CD14-positive monocyte (primary cell): Measurements from ENCODE around the gene SLC47A1. TPM values are rescaled to one million over a fixed set of nuclear protein-coding genes. Genes with fewer than 3 reads are reported as not detected.

Experiments
- DNase-seq, 3 donors: peaks; one replicate each; pipeline ENCODE4 v3.0.0-alpha.2; 2011 to 2022
- H2AFZ ChIP-seq: 2 replicates; pipeline ENCODE4 v1.6.0; 2012; ENCODE audit warnings: mild to moderate bottlenecking, low read depth, low read length, inconsistent platforms; ENCODE audit not compliant: insufficient read depth, poor library complexity, severe bottlenecking
- H3K27ac ChIP-seq, 2 donors: 1 replicate in 1 of 2; 2 replicates in 1 of 2; pipeline ENCODE4 v1.5.1; 2012 to 2013; ENCODE audit warnings: low read length in 2 of 2, control low read depth in 1 of 2, inconsistent platforms in 1 of 2, low read depth in 1 of 2, mild to moderate bottlenecking in 1 of 2
- H3K27me3 ChIP-seq, 2 donors: one replicate each; pipeline versions ENCODE4 v1.6.0 to v1.6.1; 2011 to 2013; ENCODE audit warnings: low read length in 2 of 2; ENCODE audit not compliant: control insufficient read depth in 2 of 2, insufficient read depth in 2 of 2
- H3K36me3 ChIP-seq, 2 donors: replicated peaks in 1 of 2; 1 replicate in 1 of 2; 2 replicates in 1 of 2; pipeline versions ENCODE4 v1.5.1 to v1.6.1; 2012 to 2013; ENCODE audit warnings: low read length in 2 of 2, control low read depth in 1 of 2, inconsistent platforms in 1 of 2, mild to moderate bottlenecking in 1 of 2; ENCODE audit not compliant: insufficient read depth in 2 of 2, control insufficient read depth in 1 of 2
- H3K4me1 ChIP-seq, 2 donors: 1 replicate in 1 of 2; 2 replicates in 1 of 2; pipeline versions ENCODE4 v1.5.1 to v1.6.1; 2012 to 2013; ENCODE audit warnings: low read length in 2 of 2, control low read depth in 1 of 2, inconsistent platforms in 1 of 2, mild to moderate bottlenecking in 1 of 2, moderate library complexity in 1 of 2; ENCODE audit not compliant: insufficient read depth in 2 of 2, control insufficient read depth in 1 of 2
- H3K4me2 ChIP-seq: replicated peaks from 2 replicates; pipeline ENCODE3; 2012; ENCODE audit warnings: low read length, moderate library complexity, mild to moderate bottlenecking; ENCODE audit not compliant: poor library complexity, severe bottlenecking; ENCODE audit errors: extremely low read depth
- H3K4me3 ChIP-seq, 3 experiments: fragments of 200-600 bp in 1 of 3; sonication (generic) in 1 of 3; replicated peaks in 1 of 3; 1 replicate in 2 of 3; 2 replicates in 1 of 3; pipeline ENCODE4 v1.5.1; 2011 to 2013; ENCODE audit warnings: low read length in 3 of 3, mild to moderate bottlenecking in 3 of 3, control low read depth in 2 of 3, low read depth in 2 of 3, inconsistent platforms in 1 of 3, moderate library complexity in 1 of 3
- H3K79me2 ChIP-seq: 2 replicates; pipeline ENCODE4 v1.6.0; 2012; ENCODE audit warnings: mild to moderate bottlenecking, control low read depth, inconsistent platforms, low read length, moderate library complexity; ENCODE audit not compliant: insufficient read depth
- H3K9ac ChIP-seq: 2 replicates; pipeline ENCODE4 v1.6.0; 2017; ENCODE audit warnings: low read length, mild to moderate bottlenecking; ENCODE audit not compliant: insufficient read depth, poor library complexity, severe bottlenecking
- H3K9me3 ChIP-seq, 2 donors: replicated peaks in 1 of 2; 1 replicate in 1 of 2; 2 replicates in 1 of 2; pipeline versions ENCODE4 v1.5.1 to v1.6.1; 2012 to 2013; ENCODE audit warnings: low read length in 2 of 2, control low read depth in 1 of 2; ENCODE audit not compliant: control insufficient read depth in 1 of 2, insufficient read depth in 1 of 2
- H4K20me1 ChIP-seq: 2 replicates; pipeline ENCODE4 v1.6.0; 2012; ENCODE audit warnings: mild to moderate bottlenecking, low read length, control low read depth, moderate library complexity; ENCODE audit not compliant: insufficient read depth
- H3K27ac Mint-ChIP-seq, 7 donors: one replicate each; pipeline ENCODE4 v1.8.0; 2020; ENCODE audit warnings: mild to moderate bottlenecking in 7 of 7, mixed read lengths in 7 of 7, moderate library complexity in 6 of 7, inconsistent platforms in 2 of 7
- H3K27me3 Mint-ChIP-seq, 3 donors: one replicate each; pipeline ENCODE4 v1.8.0; 2021 to 2022; ENCODE audit warnings: low read depth in 3 of 3, mild to moderate bottlenecking in 3 of 3, mixed read lengths in 3 of 3, moderate library complexity in 3 of 3, inconsistent platforms in 1 of 3
- H3K36me3 Mint-ChIP-seq, 2 donors: one replicate each; pipeline ENCODE4 v1.8.0; 2020; ENCODE audit warnings: mixed read lengths in 2 of 2, inconsistent platforms in 1 of 2, mild to moderate bottlenecking in 1 of 2
- H3K4me1 Mint-ChIP-seq: one replicate; pipeline ENCODE4 v1.8.0; 2020; ENCODE audit warnings: mild to moderate bottlenecking, mixed read lengths
- H3K4me3 Mint-ChIP-seq, 2 donors: one replicate each; pipeline ENCODE4 v1.8.0; 2020; ENCODE audit warnings: mild to moderate bottlenecking in 2 of 2, mixed read lengths in 2 of 2, moderate library complexity in 1 of 2
- H3K9me3 Mint-ChIP-seq, 7 donors: one replicate each; pipeline ENCODE4 v1.8.0; 2020 to 2022; ENCODE audit warnings: mixed read lengths in 7 of 7, mild to moderate bottlenecking in 6 of 7, moderate library complexity in 6 of 7, inconsistent platforms in 2 of 7
- CTCF ChIP-seq: fragments of 200-600 bp; IDR thresholded peaks from one replicate; pipeline ENCODE4 v1.8.0; 2022; ENCODE audit warnings: antibody characterized with exemption, mild to moderate bottlenecking
- WGBS: methylation state at CpG from one replicate; pipeline ENCODE4 v1.1.5; 2013; ENCODE audit warnings: missing lambda C conversion rate; ENCODE audit not compliant: insufficient coverage; 5-methylcytosine and 5-hydroxymethylcytosine counted together
- intact Hi-C, 2 donors: fragments of 100-400 bp; cut with micrococcal nuclease; formaldehyde crosslinking; loops; one replicate each; pipeline versions ENCODE4 v1.15.0 to v1.15.1; 2023
- polyA plus RNA-seq, 3 donors: library from polyadenylated mRNA; depleted of rRNA in 1 of 3; unstranded in 2 of 3; stranded (reverse) in 1 of 3; fragments of 300-500 nt in 2 of 3; fragments of >200 nt in 1 of 3; fragmentation: Illumina TruSeq in 2 of 3; gene quantifications; 1 replicate in 2 of 3; 2 replicates in 1 of 3; pipeline ENCODE4 v1.2.3, GENCODE V29; 2012 to 2021

SLC47A1 gene
- polyA plus RNA-seq, 3 donors, result 0.44 to 2.0 (median 0.49) TPM

GRCh38 chr17:19544366-19544765 is 10.7 kb downstream of the SLC47A1 start:
- H3K4me1 Mint-ChIP-seq, result peaks cover 37% of the 10 kb centered on the region
- 99% methylated on average over 8 of the region's 8 CpGs for WGBS
- no peaks in the 10 kb centered on the region for H3K27me3 ChIP-seq
- no peaks in the 10 kb centered on the region for H4K20me1 ChIP-seq
- H3K4me3 Mint-ChIP-seq, result no peak overlapping the region
- peaks cover 32 to 33% of the 10 kb centered on the region in 2 donors for H3K4me1 ChIP-seq
- intact Hi-C loops, result no loop called here
- H3K27me3 Mint-ChIP-seq, result peaks cover 0 to 2% (median 0%) of the 10 kb centered on the region in 3 donors
- peak overlapping the region; percentile 8 for H3K4me2 ChIP-seq
- DNase-seq, result no peak
- peak overlapping the region; percentile 75 to 92 (median 86) for H3K27ac Mint-ChIP-seq
- H3K9me3 Mint-ChIP-seq, result no peaks in the 10 kb centered on the region
- peaks cover 0 to 19% of the 10 kb centered on the region in 2 donors for H3K36me3 Mint-ChIP-seq
- H3K9me3 ChIP-seq, result no peaks in the 10 kb centered on the region
- H3K36me3 ChIP-seq, result no peaks in the 10 kb centered on the region
- no peak for TF ChIP-seq CTCF
- no peak overlapping the region for H3K9ac ChIP-seq
- peak overlapping the region; percentile 43 to 74 for H3K27ac ChIP-seq
- H3K79me2 ChIP-seq, result no peaks in the 10 kb centered on the region
- H3K4me3 ChIP-seq, result no peak overlapping the region
- H2AFZ ChIP-seq, result peak overlapping the region; percentile 7

GRCh38 chr17:19546289-19547065 is 12.8 kb downstream of the SLC47A1 start:
- 50% methylated on average over 4 of the region's 6 CpGs for WGBS
- no peaks in the 10 kb centered on the region for H3K9me3 Mint-ChIP-seq
- intact Hi-C loops, result loop anchor here in 1 of 2 donors (5.0 kb wide), 1 partner anchor 34 kb away; no protein-coding TSS in a partner anchor
- H3K27me3 Mint-ChIP-seq, result peaks cover 0 to 2% (median 0%) of the 10 kb centered on the region in 3 donors
- Histone ChIP-seq H3K9ac (no peak overlapping the region), H3K27me3 (no peaks in the 10 kb centered on the region), H3K79me2 (no peaks in the 10 kb centered on the region), H3K4me3 (peak overlapping the region in 1 of 3 experiments; percentile 39), H3K4me1 (peaks cover 32 to 33% of the 10 kb centered on the region in 2 donors), H3K27ac (peak overlapping the region; percentile 35 to 73), H3K4me2 (peak overlapping the region; percentile 50), H4K20me1 (no peaks in the 10 kb centered on the region), H3K36me3 (no peaks in the 10 kb centered on the region), H3K9me3 (no peaks in the 10 kb centered on the region), H2AFZ (peak overlapping the region; percentile 67)
- peak; percentile 53 for TF ChIP-seq CTCF
- peak overlapping the region; percentile 35 to 94 (median 86) for H3K27ac Mint-ChIP-seq
- peaks cover 32% of the 10 kb centered on the region for H3K4me1 Mint-ChIP-seq
- H3K4me3 Mint-ChIP-seq, result peak overlapping the region in 1 of 2 donors; percentile 52
- H3K36me3 Mint-ChIP-seq, result peaks cover 2 to 22% of the 10 kb centered on the region in 2 donors
- DNase-seq, result peak; percentile 53 to 60 (median 59)
